K562 (cell line): Measurements from ENCODE around the gene DOLPP1. TPM values are rescaled to one million over a fixed set of nuclear protein-coding genes. Genes with fewer than 3 reads are reported as not detected.

Experiments used
- ATAC-seq: fragments of 200-7000 bp; cut with Tn5 transposase; 3 replicates; pipeline ENCODE4 v1.9.1; 2020; ENCODE audit warnings: moderate library complexity
- BruUV-seq: library from RNA; stranded (reverse); fragments of 400-500 nt; replicated peaks from 2 replicates; lab custom pipeline; 2021; lab: Mats Ljungman, UMichigan
- CTCF ChIA-PET: fragments of 300-600 bp; formaldehyde crosslinking; extraction: SDS; loops from one replicate; lab custom pipeline; 2021; ENCODE audit warnings: low intra/inter-chr PET ratio; lab: Yijun Ruan, JAX
- POLR2A ChIA-PET: fragments of 300-600, 350-650 bp; sonication (Branson Sonifier 250); formaldehyde crosslinking; extraction: SDS; loops from one replicate; lab custom pipeline; 2021; ENCODE audit warnings: antibody characterized with exemption, inconsistent platforms; lab: Yijun Ruan, JAX
- DNase-seq, 4 experiments: peaks; one replicate each; pipeline versions ENCODE4 v3.0.0 to v3.0.0-alpha.2; 2011 to 2018; ENCODE audit warnings: low spot score in 3 of 4, mixed read lengths in 3 of 4; ENCODE audit errors: extremely low read depth in 1 of 4
- FAIRE-seq: peaks from 2 replicates; lab custom pipeline; 2011; peaks lifted over from hg19 to GRCh38; lab: Jason Lieb, UNC
- H2AFZ ChIP-seq: 2 replicates; pipeline ENCODE4 v1.6.0; 2011; ENCODE audit warnings: low read depth, low read length, control low read depth, inconsistent platforms
- H3K27ac ChIP-seq: fragments of 200-600 bp; 3 replicates; pipeline ENCODE4 v1.8.0; 2011; ENCODE audit warnings: low read depth, mild to moderate bottlenecking, control low read depth, inconsistent platforms, low read length, moderate library complexity, mixed read lengths; ENCODE audit errors: extremely low read depth
- H3K27me3 ChIP-seq, 2 experiments: fragments of 300-600 bp in 1 of 2; 2 replicates in 1 of 2; 3 replicates in 1 of 2; pipeline versions ENCODE4 v1.6.0 to v1.8.0; 2011; ENCODE audit warnings: inconsistent platforms in 2 of 2, low read length in 2 of 2, mild to moderate bottlenecking in 1 of 2, mixed read lengths in 1 of 2, moderate library complexity in 1 of 2; ENCODE audit not compliant: control insufficient read depth in 2 of 2, insufficient read depth in 2 of 2
- H3K36me3 ChIP-seq: fragments of 300-600 bp; 3 replicates; pipeline ENCODE4 v1.8.0; 2011; ENCODE audit warnings: mild to moderate bottlenecking, low read length, inconsistent platforms; ENCODE audit not compliant: control insufficient read depth, insufficient read depth
- H3K4me1 ChIP-seq, 2 experiments: fragments of 200-600 bp in 1 of 2; replicated peaks in 1 of 2; 2 replicates in 1 of 2; 3 replicates in 1 of 2; pipeline versions ENCODE4 v1.5.1 to v1.8.0; 2011; ENCODE audit warnings: inconsistent platforms in 2 of 2, low read length in 2 of 2, mild to moderate bottlenecking in 1 of 2, mixed read lengths in 1 of 2, moderate library complexity in 1 of 2; ENCODE audit not compliant: control insufficient read depth in 2 of 2, insufficient read depth in 2 of 2
- H3K4me2 ChIP-seq: 2 replicates; pipeline ENCODE4 v1.6.1; 2011; ENCODE audit warnings: low read length, control low read depth, inconsistent platforms, mixed read lengths; ENCODE audit not compliant: insufficient read depth
- H3K4me3 ChIP-seq: fragments of 200-600 bp; sonication (generic), shearing (Covaris generic); 2 replicates; pipeline ENCODE4 v1.5.1; 2016; ENCODE audit warnings: control low read depth, inconsistent platforms
- H3K79me2 ChIP-seq: fragments of 200-600 bp; 3 replicates; pipeline ENCODE4 v1.8.0; 2011; ENCODE audit warnings: low read length, inconsistent platforms; ENCODE audit not compliant: control insufficient read depth, insufficient read depth
- H3K9ac ChIP-seq, 2 experiments: 2 replicates each; pipeline versions ENCODE4 v1.6.0 to v1.6.1; 2011; ENCODE audit warnings: low read depth in 2 of 2, low read length in 2 of 2, control low read depth in 1 of 2, inconsistent platforms in 1 of 2, mild to moderate bottlenecking in 1 of 2, mixed read lengths in 1 of 2; ENCODE audit not compliant: insufficient read depth in 1 of 2
- H3K9me1 ChIP-seq: one replicate; pipeline ENCODE4 v1.6.0; 2011; ENCODE audit warnings: inconsistent platforms, mild to moderate bottlenecking, low read length, moderate library complexity; ENCODE audit not compliant: control insufficient read depth, insufficient read depth
- H3K9me3 ChIP-seq: replicated peaks from 2 replicates; pipeline ENCODE4 v1.5.1; 2011; ENCODE audit warnings: low read depth, low read length, inconsistent platforms; ENCODE audit not compliant: control insufficient read depth, insufficient read depth
- H4K20me1 ChIP-seq: replicated peaks from 2 replicates; pipeline ENCODE4 v1.6.1; 2011; ENCODE audit warnings: low read length, inconsistent platforms, mixed read lengths; ENCODE audit not compliant: control insufficient read depth, insufficient read depth
- COPS2 ChIP-seq: fragments of 450-650 bp; conservative IDR thresholded peaks from 2 replicates; pipeline ENCODE4 v1.6.1; 2016; ENCODE audit warnings: mild to moderate bottlenecking, moderate library complexity
- CTCFL ChIP-seq: IDR thresholded peaks from 2 replicates; pipeline ENCODE4 v1.6.1; 2011; ENCODE audit warnings: borderline replicate concordance, low read depth, mild to moderate bottlenecking, moderate library complexity, low read length; ENCODE audit not compliant: insufficient read depth, poor library complexity, severe bottlenecking
- FOXA1 ChIP-seq: fragments of 450-650 bp; IDR thresholded peaks from 2 replicates; pipeline ENCODE4 v1.6.1; 2016; ENCODE audit warnings: mild to moderate bottlenecking, borderline replicate concordance
- MAZ ChIP-seq, 2 experiments: fragments of 450-650 bp in 1 of 2; sonication (generic) in 1 of 2; formaldehyde crosslinking; IDR thresholded peaks in 1 of 2; conservative IDR thresholded peaks in 1 of 2; 2 replicates each; pipeline versions ENCODE4 v1.4.0 to v1.5.0; 2020; ENCODE audit warnings: mild to moderate bottlenecking in 1 of 2, missing genetic modification reagents in 1 of 2
- MTA2 ChIP-seq: fragments of 450-650 bp; IDR thresholded peaks from 2 replicates; pipeline ENCODE4 v1.6.1; 2016; ENCODE audit warnings: low read depth
- PKNOX1 ChIP-seq: fragments of 450-650 bp; IDR thresholded peaks from 2 replicates; pipeline ENCODE4 v1.6.1; 2016
- POLR2G ChIP-seq: fragments of 200-400 bp; formaldehyde crosslinking; IDR thresholded peaks from 2 replicates; pipeline ENCODE4 v1.6.1; 2017; ENCODE audit warnings: low read depth, mild to moderate bottlenecking, antibody characterized with exemption, low read length, moderate library complexity
- RB1 ChIP-seq: fragments of 450-650 bp; IDR thresholded peaks from 2 replicates; pipeline ENCODE4 v1.6.1; 2017; ENCODE audit warnings: low read depth, mild to moderate bottlenecking
- SRSF3 ChIP-seq: fragments of 200-400 bp; formaldehyde crosslinking; IDR thresholded peaks from 2 replicates; pipeline ENCODE4 v1.6.1; 2016; ENCODE audit warnings: mild to moderate bottlenecking, low read length, moderate library complexity; ENCODE audit not compliant: insufficient read depth
- ZFP30 ChIP-seq: fragments of 250-450 bp; sonication (Bioruptor Pico); IDR thresholded peaks from 2 replicates; pipeline ENCODE4 v1.8.0; 2022; ENCODE audit warnings: moderate library complexity, mild to moderate bottlenecking, inconsistent platforms, borderline replicate concordance
- WGBS: fragments of 100-300 bp; shearing (Covaris generic); methylation state at CpG from one replicate; pipeline ENCODE4 v1.1.6; 2016; ENCODE audit warnings: low coverage, mixed read lengths; ENCODE audit not compliant: insufficient coverage; ENCODE audit errors: missing lambda C conversion rate; 5-methylcytosine and 5-hydroxymethylcytosine counted together
- in situ Hi-C: fragments of 300-500 bp; cut with MboI; formaldehyde crosslinking; loops from 4 replicates; pipeline ENCODE4 v1.15.0; 2018; ENCODE audit warnings: inconsistent platforms, mixed read lengths
- intact Hi-C: fragments of 100-400 bp; cut with micrococcal nuclease; formaldehyde crosslinking; loops from 2 replicates; pipeline ENCODE4 v1.14.2; 2022
- polyA plus RNA-seq, 8 experiments: library from polyadenylated mRNA; depleted of rRNA in 4 of 8; stranded (reverse) in 5 of 8; unstranded in 3 of 8; fragments of >200 nt; fragmentation: Nextera tagmentation in 2 of 8; fragmentation: Illumina TruSeq in 1 of 8; extraction: Ambion mirVana in 2 of 8; extraction: Trizol in 1 of 8; gene quantifications; 2 replicates each; pipeline versions ENCODE4 v1.2.1 to v1.2.3, GENCODE V29; 2011 to 2014; ENCODE audit warnings: inconsistent platforms in 1 of 8, missing spikeins in 1 of 8
- total RNA-seq, 7 experiments: library from RNA; depleted of rRNA in 6 of 7; stranded (reverse); fragments of >200 nt in 6 of 7; fragmentation: Illumina TruSeq in 2 of 7; extraction: Trizol in 2 of 7; gene quantifications; 2 replicates each; pipeline versions ENCODE4 v1.2.1 to v1.2.3, GENCODE V29; 2011 to 2021; ENCODE audit warnings: low replicate concordance in 1 of 7

The DOLPP1 gene
- total and polyA plus RNA-seq, 9 of the 15 experiments (the other 6 are each of a cell fraction or from before 2014, with no cell fraction given) = 3.0 to 39.8 (median 30.5) TPM

GRCh38 chr9:129102791-129103594, 22.1 kb downstream of the DOLPP1 start (continued):
- TF ChIP-seq PKNOX1 (peak; percentile 62), SRSF3 (no peak), CTCFL (peak; percentile 61), POLR2G (peak; percentile 38; the same call in 1 of the 2 replicates)

DNA sequence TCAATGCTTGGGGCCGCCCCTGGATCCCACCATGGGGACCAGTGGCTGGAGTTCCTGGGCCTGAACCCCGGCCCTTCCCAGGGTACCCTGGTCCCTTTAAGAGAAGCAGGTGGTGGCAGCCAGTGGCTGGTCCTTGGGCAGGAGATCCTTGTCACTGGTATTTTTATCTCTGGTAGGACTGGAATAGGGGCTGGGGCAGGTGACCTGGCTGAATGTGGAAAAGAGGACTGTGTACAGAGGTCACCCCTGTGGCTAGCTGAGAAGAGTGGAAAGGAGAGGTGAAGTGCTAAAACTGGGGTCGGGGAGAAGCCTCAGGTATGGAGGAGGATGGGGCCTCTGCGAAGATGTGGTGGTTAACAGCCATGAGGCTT, 22.7 kb downstream of the DOLPP1 start:
- Histone ChIP-seq H4K20me1 (no peaks in the 10 kb centered on the region), H3K9me3 (no peaks in the 10 kb centered on the region), H3K4me1 (peaks cover 14 to 40% of the 10 kb centered on the region in 2 experiments), H3K27me3 (no peaks in the 10 kb centered on the region), H3K9me1 (peaks cover 3% of the 10 kb centered on the region), H3K9ac (no peak overlapping the region), H2AFZ (0 out of 2 replicates have a peak overlapping the region, but pooled peaks have one; percentile 28), H3K4me3 (no peak overlapping the region), H3K79me2 (no peaks in the 10 kb centered on the region), H3K36me3 (peaks cover 3% of the 10 kb centered on the region; the same call in 1 of the 3 replicates), H3K4me2 (no peak overlapping the region), H3K27ac (no peak overlapping the region)
- ATAC-seq = peak; percentile 5; the same call in 2 of the 3 replicates
- FAIRE-seq = no peak
- 57% methylated on average over 4 of the region's 4 CpGs for WGBS
- no peak for DNase-seq
- no TSS peak for BruUV-seq
- intact Hi-C loops = no loop called here
- no peak for TF ChIP-seq RB1
- TF ChIP-seq COPS2 = no peak
- no peak for TF ChIP-seq FOXA1
- TF ChIP-seq MTA2 = no peak
- no peak for TF ChIP-seq ZFP30 (CRISPR knock-in tag)
- TF ChIP-seq MAZ (CRISPR knock-in tag; conservative IDR thresholded peaks at IDR 0.05 in 1 of 2, IDR thresholded peaks at IDR 0.05 in 1 of 2) = no peak
- ChIA-PET POLR2A (interaction anchor here (0.9 to 1.0 kb wide), 3 partner anchors 9 to 274 kb away, joined by 3 to 5 read pairs (median 3); partner anchors contain the start of gene SPOUT1), CTCF (no interaction called here)
- in situ Hi-C loops = no loop called here
